ENCODE measurements around the gene PRKCE. TPM values are rescaled to one million over a fixed set of nuclear protein-coding genes. Genes with fewer than 3 reads are reported as not detected.

The PRKCE gene
- total RNA-seq, 2 experiments from 2014 or later = 17.0 to 42.1 TPM

GRCh38 chr2:45855374-45855773 lies 203.9 kb downstream of the PRKCE start:
- no peaks in the 10 kb centered on the region for H3K9me2 ChIP-seq (ENCODE audit: insufficient read depth, low read length)
- no peaks in the 10 kb centered on the region for H3K36me3 ChIP-seq (ENCODE audit: insufficient read depth, low read length)
- H2AFZ ChIP-seq (ENCODE audit: low read length) = no peak overlapping the region
- no TSS peak for BruUV-seq (replicated peaks)
- ChIA-PET POLR2A (no interaction called here), CTCF (ENCODE audit: unreplicated experiment) (no interaction called here)
- H3K4me3 ChIP-seq (ENCODE audit: low read depth, low read length, poor library complexity, severe bottlenecking) = no peak overlapping the region
- intact Hi-C loops (cut with micrococcal nuclease; ENCODE audit: unreplicated experiment) = no loop called here
- H3K4me1 ChIP-seq (ENCODE audit: insufficient read depth, low read length, poor library complexity, severe bottlenecking) = peaks cover 11% of the 10 kb centered on the region
- no peaks in the 10 kb centered on the region for H4K20me1 ChIP-seq (ENCODE audit: insufficient read depth, low read length)
- no peak overlapping the region for H3K27ac ChIP-seq (ENCODE audit: low read depth, low read length, poor library complexity, severe bottlenecking)
- no peak for DNase-seq (ENCODE audit: low spot score)
- TF ChIP-seq CTCF (conservative IDR thresholded peaks at IDR 0.05; ENCODE audit: low read length) (no peak), EZH2phosphoT487 (IDR thresholded peaks at IDR 0.05; ENCODE audit: borderline replicate concordance, low read depth, low read length) (no peak)
- H3K4me2 ChIP-seq (ENCODE audit: low read length) = no peak overlapping the region
- no peaks in the 10 kb centered on the region for H3K79me2 ChIP-seq (ENCODE audit: insufficient read depth, low read depth, low read length)
- no peaks in the 10 kb centered on the region for H3K9me3 ChIP-seq (ENCODE audit: low read length)

- ChIA-PET CTCF (ENCODE audit: unreplicated experiment) (no interaction called here), POLR2A (interaction anchor here (1.0 kb wide), 1 partner anchor 16 kb away, joined by 3 read pairs; no protein-coding TSS in a partner anchor)
- TF ChIP-seq CTCF (conservative IDR thresholded peaks at IDR 0.05; ENCODE audit: low read length) = no peak
- no peak for TF ChIP-seq EZH2phosphoT487 (IDR thresholded peaks at IDR 0.05; ENCODE audit: borderline replicate concordance, low read depth, low read length)
- H3K4me3 ChIP-seq (ENCODE audit: low read depth, low read length, poor library complexity, severe bottlenecking) = no peak overlapping the region
- H3K4me1 ChIP-seq (ENCODE audit: insufficient read depth, low read length, poor library complexity, severe bottlenecking) = peaks cover 11% of the 10 kb centered on the region
- H3K36me3 ChIP-seq (ENCODE audit: insufficient read depth, low read length) = no peaks in the 10 kb centered on the region
- H3K79me2 ChIP-seq (ENCODE audit: insufficient read depth, low read depth, low read length) = no peaks in the 10 kb centered on the region
- H2AFZ ChIP-seq (ENCODE audit: low read length) = no peak overlapping the region
- H3K4me2 ChIP-seq (ENCODE audit: low read length) = no peak overlapping the region
- no peak for DNase-seq (ENCODE audit: low spot score)
- no peaks in the 10 kb centered on the region for H4K20me1 ChIP-seq (ENCODE audit: insufficient read depth, low read length)
- intact Hi-C loops (cut with micrococcal nuclease; ENCODE audit: unreplicated experiment) = no loop called here
- H3K9me3 ChIP-seq (ENCODE audit: low read length) = no peaks in the 10 kb centered on the region
- H3K27ac ChIP-seq (ENCODE audit: low read depth, low read length, poor library complexity, severe bottlenecking) = no peak overlapping the region
- no peaks in the 10 kb centered on the region for H3K9me2 ChIP-seq (ENCODE audit: insufficient read depth, low read length)
- BruUV-seq (replicated peaks) = no TSS peak
Observed at GRCh38 chr2:45856391-45857274, 205.2 kb downstream of the PRKCE start.

- intact Hi-C loops (cut with micrococcal nuclease; ENCODE audit: unreplicated experiment) = no loop called here
- H4K20me1 ChIP-seq (ENCODE audit: insufficient read depth, low read length) = no peaks in the 10 kb centered on the region
- no peaks in the 10 kb centered on the region for H3K9me2 ChIP-seq (ENCODE audit: insufficient read depth, low read length)
- TF ChIP-seq CTCF (conservative IDR thresholded peaks at IDR 0.05; ENCODE audit: low read length) (no peak), EZH2phosphoT487 (IDR thresholded peaks at IDR 0.05; ENCODE audit: borderline replicate concordance, low read depth, low read length) (no peak)
- no peak overlapping the region for H3K27ac ChIP-seq (ENCODE audit: low read depth, low read length, poor library complexity, severe bottlenecking)
- no peak for DNase-seq (ENCODE audit: low spot score)
- ChIA-PET POLR2A (interaction anchor here (1.0 kb wide), 1 partner anchor 16 kb away, joined by 3 read pairs; no protein-coding TSS in a partner anchor), CTCF (ENCODE audit: unreplicated experiment) (no interaction called here)
- H3K4me1 ChIP-seq (ENCODE audit: insufficient read depth, low read length, poor library complexity, severe bottlenecking) = peaks cover 6% of the 10 kb centered on the region
- no peak overlapping the region for H3K4me3 ChIP-seq (ENCODE audit: low read depth, low read length, poor library complexity, severe bottlenecking)
- no peak overlapping the region for H2AFZ ChIP-seq (ENCODE audit: low read length)
- no peaks in the 10 kb centered on the region for H3K36me3 ChIP-seq (ENCODE audit: insufficient read depth, low read length)
- H3K79me2 ChIP-seq (ENCODE audit: insufficient read depth, low read depth, low read length) = no peaks in the 10 kb centered on the region
- H3K4me2 ChIP-seq (ENCODE audit: low read length) = no peak overlapping the region
- BruUV-seq (replicated peaks) = no TSS peak
- no peaks in the 10 kb centered on the region for H3K9me3 ChIP-seq (ENCODE audit: low read length)
Observed at GRCh38 chr2:45857275-45857609, 205.8 kb downstream of the PRKCE start.

All from OCI-LY7 (cell line).